ENCODE data around the gene DNAJC5.

Gene DNAJC5

DNA sequence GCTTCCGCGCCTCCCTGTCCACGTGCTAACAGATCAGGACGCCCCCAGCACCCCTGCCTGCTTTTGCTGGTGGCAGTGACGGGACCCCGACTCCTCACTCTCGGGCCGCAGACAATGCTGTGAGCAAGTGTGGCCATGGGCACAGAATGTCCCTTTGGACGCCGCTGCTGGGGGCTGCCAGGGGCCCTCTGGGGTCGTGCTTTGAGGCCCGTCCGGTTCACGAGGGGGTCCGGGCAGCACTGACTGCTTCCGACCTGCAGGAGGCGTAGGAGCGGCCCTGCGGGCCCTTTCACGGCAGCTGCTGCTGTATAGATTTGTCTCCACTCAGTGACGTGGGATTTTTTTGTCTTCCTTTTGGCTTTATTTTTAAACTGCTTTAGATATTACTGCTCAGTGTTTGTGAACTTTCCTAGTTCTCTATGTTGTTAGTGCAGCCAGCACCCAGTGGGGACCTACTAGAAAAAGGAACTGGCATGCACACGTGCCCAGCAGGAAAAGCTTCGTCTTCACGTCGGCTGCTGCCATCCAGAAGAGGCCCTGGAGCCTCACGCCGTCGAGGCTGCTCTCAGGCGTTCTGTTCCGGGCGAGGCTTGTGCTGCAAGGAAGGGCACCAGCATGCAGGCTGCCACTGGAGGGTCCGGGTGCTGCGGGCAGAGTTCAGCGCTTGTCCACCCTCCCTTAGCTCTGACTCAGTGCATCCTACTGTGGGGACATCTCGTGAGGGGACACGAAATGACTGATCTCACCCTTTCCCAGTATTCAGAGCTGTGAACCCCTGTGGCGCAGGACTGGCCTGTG, 39.5 kb downstream of the DNAJC5 start:
- TF ChIP-seq, protein P1, sequence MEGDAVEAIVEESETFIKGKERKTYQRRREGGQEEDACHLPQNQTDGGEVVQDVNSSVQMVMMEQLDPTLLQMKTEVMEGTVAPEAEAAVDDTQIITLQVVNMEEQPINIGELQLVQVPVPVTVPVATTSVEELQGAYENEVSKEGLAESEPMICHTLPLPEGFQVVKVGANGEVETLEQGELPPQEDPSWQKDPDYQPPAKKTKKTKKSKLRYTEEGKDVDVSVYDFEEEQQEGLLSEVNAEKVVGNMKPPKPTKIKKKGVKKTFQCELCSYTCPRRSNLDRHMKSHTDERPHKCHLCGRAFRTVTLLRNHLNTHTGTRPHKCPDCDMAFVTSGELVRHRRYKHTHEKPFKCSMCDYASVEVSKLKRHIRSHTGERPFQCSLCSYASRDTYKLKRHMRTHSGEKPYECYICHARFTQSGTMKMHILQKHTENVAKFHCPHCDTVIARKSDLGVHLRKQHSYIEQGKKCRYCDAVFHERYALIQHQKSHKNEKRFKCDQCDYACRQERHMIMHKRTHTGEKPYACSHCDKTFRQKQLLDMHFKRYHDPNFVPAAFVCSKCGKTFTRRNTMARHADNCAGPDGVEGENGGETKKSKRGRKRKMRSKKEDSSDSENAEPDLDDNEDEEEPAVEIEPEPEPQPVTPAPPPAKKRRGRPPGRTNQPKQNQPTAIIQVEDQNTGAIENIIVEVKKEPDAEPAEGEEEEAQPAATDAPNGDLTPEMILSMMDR (IDR thresholded peaks at IDR 0.05) = peak; percentile 19; the same call in 1 of the 2 replicates

DNA sequence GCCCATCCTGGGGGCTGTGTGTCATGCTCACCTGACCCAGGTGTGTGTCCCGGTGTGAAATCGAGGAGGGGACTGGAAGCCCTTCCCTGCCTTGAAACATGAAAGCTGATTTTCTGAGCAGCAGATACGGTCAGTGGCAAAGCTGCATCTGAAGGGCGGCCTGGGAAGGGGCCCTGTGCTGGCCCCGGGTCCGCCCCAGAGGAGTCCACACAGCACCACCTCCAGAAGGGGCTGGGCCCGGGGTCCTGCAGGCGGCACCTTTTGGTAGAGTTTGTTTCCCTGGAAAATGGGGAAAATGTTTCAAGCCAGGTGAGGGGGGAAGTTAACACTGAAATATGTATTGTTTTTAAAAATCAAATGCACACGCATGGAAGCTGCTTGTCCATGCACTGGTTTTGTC, 40.5 kb downstream of the DNAJC5 start:
- TF ChIP-seq, protein P1 (IDR thresholded peaks at IDR 0.05) = no peak

DNA sequence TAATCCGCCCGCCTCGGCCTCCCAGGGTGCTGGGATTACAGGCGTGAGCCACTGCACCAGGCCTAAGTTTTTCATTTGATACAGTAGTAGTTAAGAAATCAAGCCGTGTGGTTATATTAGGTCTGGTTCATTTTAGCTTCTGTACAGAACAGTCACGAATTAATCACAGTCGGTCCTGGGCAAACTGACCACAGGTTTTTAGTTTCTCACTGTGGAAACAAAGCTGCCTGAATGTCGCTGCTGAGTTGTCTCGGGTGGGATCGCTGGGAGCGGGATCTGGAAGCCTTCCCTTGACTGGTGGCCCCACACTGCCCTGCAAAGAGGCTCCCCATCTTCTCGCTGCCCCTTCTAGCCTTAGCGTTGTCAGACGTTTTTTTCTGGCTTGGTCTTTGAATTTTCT, 42.7 kb downstream of the DNAJC5 start:
- TF ChIP-seq, protein P1 (IDR thresholded peaks at IDR 0.05) = no peak

DNA sequence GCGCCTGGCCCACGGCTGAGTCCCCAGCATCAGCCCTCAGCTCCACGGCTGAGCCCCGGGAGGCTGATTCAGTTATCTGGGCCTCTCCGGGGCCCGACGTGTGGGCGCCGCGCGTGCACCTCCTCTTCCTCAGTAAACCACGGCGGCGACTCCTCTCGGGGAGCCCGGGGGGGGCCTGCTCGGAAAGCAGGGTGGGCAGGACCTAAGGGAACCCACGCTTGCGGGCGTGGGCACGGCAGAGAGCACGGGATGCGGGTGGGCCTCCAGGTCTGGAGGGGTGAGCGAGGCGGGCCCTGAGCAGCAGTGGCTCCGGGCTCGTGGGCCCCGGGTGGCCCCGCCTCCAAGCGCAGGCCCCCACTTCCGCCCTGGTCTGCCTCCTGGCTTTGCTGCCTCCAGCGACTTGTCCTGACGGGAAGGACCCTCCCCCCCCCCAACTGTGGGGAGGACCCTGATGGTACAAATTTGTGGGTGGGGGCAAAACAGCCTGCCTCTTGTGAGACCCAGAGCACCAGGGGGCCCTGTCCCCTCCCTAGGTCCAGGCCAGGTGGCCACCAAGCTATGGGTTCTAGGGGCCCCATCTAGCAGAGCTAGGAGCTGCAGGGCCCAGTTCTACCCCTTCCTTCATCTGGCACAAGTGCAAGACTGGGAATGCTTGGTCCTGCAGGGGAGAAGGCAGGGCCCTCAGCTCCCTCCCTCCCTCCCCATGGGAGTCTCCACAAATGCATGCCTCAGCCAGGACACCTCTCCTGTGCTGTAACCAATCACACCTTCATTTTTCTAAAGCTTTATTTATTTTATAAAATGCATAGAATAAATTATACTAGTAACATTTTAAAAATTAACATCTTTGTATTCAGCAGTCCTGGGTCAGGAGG, 44.4 kb downstream of the DNAJC5 start:
- TF ChIP-seq, protein P1 (IDR thresholded peaks at IDR 0.05) = no peak

DNA sequence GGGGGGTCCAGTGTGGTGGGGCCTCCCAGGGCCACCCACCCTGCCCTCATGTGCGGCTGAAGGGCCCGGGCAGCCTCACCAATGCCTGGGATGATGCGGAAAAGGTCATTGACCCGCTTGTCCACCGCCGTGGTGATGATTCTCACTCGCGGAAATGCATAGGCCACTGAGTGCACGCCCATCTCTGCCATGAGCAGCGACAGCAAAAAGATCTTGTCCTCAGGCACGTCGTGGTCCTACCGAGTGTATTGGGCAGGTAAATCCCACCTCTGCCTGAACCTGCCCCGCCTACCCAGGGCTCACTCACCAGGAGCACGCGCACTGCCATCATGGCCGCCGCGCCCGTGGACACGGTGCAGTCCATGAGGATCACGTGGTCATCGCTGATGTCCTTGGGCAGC, 45.1 kb downstream of the DNAJC5 start:
- TF ChIP-seq, protein P1 (IDR thresholded peaks at IDR 0.05) = no peak

DNA sequence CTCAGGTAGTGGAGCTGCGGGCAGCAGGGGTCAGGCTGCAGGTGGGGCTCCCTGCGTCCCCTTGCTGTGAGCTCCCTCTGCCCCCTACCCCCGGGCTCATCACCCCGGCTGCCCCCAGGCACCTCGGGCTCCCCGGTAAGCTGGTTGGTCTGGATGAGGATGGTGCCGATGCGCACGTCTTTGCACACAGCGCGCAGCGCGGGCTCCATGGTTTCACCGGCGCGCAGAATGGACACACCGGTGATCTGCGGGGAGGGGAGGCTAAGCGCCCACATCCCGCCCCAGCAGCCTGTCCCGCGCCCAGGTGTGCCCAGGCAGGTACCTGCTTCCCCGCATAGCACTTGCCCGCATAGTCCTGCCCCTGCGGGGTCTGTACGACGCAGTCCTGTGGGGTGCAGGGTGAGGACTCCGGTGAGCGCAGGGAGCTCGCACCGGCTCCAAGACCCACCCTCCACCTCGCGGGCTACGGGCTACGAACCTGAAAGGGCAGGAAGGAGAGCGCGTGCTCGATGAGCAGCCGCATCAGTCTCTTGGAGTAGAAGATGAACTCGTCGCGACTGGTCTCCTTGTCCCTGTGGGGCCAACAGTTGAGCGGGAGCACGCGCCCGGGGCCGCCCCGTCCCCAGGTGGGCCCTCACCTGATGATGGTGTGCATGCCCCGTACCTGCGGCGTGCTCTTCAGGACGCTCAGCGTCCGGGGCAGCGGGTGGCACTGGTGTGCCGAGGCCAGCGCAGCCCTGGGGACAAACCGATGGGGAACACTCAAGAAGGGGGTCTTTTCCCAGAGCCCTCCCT, 45.7 kb downstream of the DNAJC5 start:
- TF ChIP-seq, protein P1 (IDR thresholded peaks at IDR 0.05) = no peak

Data from LNCAP (cell line).